HG03280 (cell line): Measurements from ENCODE around the gene MAVS.
A peak's percentile ranks its signal among the peaks of the same experiment; 100 is the strongest.
"Not testable (repeated sequence)": the region's sequence is repeated elsewhere in the genome, so short reads cannot be mapped to it uniquely, and the experiment has no call there.

Source experiments
- ATAC-seq: cut with Tn5 transposase; IDR thresholded peaks from one replicate; pipeline ENCODE4 v1.9.1; 2021; ENCODE audit warnings: mild to moderate bottlenecking, moderate library complexity; ENCODE audit not compliant: unreplicated experiment

Gene MAVS

GRCh38 chr20:3814928-3815495 lies 31.6 kb upstream of the MAVS start:
- ATAC-seq = no peak

- no peak for ATAC-seq
Observed at GRCh38 chr20:3815703-3816315, 30.8 kb upstream of the MAVS start.

- ATAC-seq = no peak
Observed at GRCh38 chr20:3818155-3819151, 28.2 kb upstream of the MAVS start.

- ATAC-seq = no peak
Observed at GRCh38 chr20:3819411-3820047, 27.1 kb upstream of the MAVS start.

GRCh38 chr20:3820048-3820900 lies 26.4 kb upstream of the MAVS start, which contains the start of gene AP5S1:
AP5S1 (plus strand) TSS chr20:3820547; CDS start chr20:3822118, 1,571 bp downstream.
- ATAC-seq = peak; percentile 80

- ATAC-seq = no peak
Observed at GRCh38 chr20:3820901-3821727, 25.5 kb upstream of the MAVS start.

GRCh38 chr20:3821996-3822395 lies 24.6 kb upstream of the MAVS start:
- ATAC-seq = no peak

- no peak for ATAC-seq
Observed at GRCh38 chr20:3823881-3824280, 22.8 kb upstream of the MAVS start.

GRCh38 chr20:3825526-3825925 lies 21.1 kb upstream of the MAVS start:
- no peak for ATAC-seq

GRCh38 chr20:3826420-3826819 lies 20.2 kb upstream of the MAVS start:
- ATAC-seq = no peak

- no peak for ATAC-seq
Observed at GRCh38 chr20:3828798-3829197, 17.8 kb upstream of the MAVS start.

GRCh38 chr20:3829891-3830290 lies 16.7 kb upstream of the MAVS start:
- ATAC-seq = not testable (repeated sequence)

GRCh38 chr20:3836132-3836531 lies 10.5 kb upstream of the MAVS start:
- no peak for ATAC-seq

- ATAC-seq = no peak
Observed at GRCh38 chr20:3839328-3839727, 7.3 kb upstream of the MAVS start.

- not testable (repeated sequence) for ATAC-seq
Observed at GRCh38 chr20:3840201-3840600, 6.4 kb upstream of the MAVS start.

GRCh38 chr20:3842348-3842930 lies 4.2 kb upstream of the MAVS start:
- no peak for ATAC-seq

GRCh38 chr20:3843490-3843889 lies 3.1 kb upstream of the MAVS start:
- ATAC-seq = no peak

GRCh38 chr20:3843990-3844619 lies 2.5 kb upstream of the MAVS start:
- ATAC-seq = not testable (repeated sequence)

GRCh38 chr20:3846378-3846739 lies 275 bp upstream of the MAVS start:
- no peak for ATAC-seq
